ENCODE results near the gene LRRC2.
"Not testable (repeated sequence)": the region's sequence is repeated elsewhere in the genome, so short reads cannot be mapped to it uniquely, and the experiment has no call there.

Gene LRRC2

GRCh38 chr3:46542801-46543201, 23.3 kb downstream of the LRRC2 start:
- no peak for DNase-seq (ENCODE audit: low spot score)
- no peak overlapping the region for H3K4me3 ChIP-seq
- TF ChIP-seq CTCF (IDR thresholded peaks at IDR 0.05): no peak
- no peak overlapping the region for H3K27ac ChIP-seq

- no peak for TF ChIP-seq CTCF (IDR thresholded peaks at IDR 0.05)
- no peak for DNase-seq (ENCODE audit: low spot score)
- no peak overlapping the region for H3K4me3 ChIP-seq
- H3K27ac ChIP-seq: no peak overlapping the region
These were observed 23.8 kb downstream of the LRRC2 start for GRCh38 chr3:46542344-46542743.

- DNase-seq (ENCODE audit: low spot score): no peak
- Histone ChIP-seq H3K27ac (no peak overlapping the region), H3K4me3 (no peak overlapping the region)
- TF ChIP-seq CTCF (IDR thresholded peaks at IDR 0.05): no peak
These were observed 24.3 kb downstream of the LRRC2 start for GRCh38 chr3:46541835-46542234.

- no peak for TF ChIP-seq CTCF (IDR thresholded peaks at IDR 0.05)
- Histone ChIP-seq H3K4me3 (no peak overlapping the region), H3K27ac (no peak overlapping the region)
- DNase-seq (ENCODE audit: low spot score): no peak
These were observed 25.6 kb downstream of the LRRC2 start for GRCh38 chr3:46540550-46540949.

GRCh38 chr3:46539443-46540005, 26.6 kb downstream of the LRRC2 start:
- no peak for DNase-seq (ENCODE audit: low spot score)
- TF ChIP-seq CTCF (IDR thresholded peaks at IDR 0.05): no peak
- H3K4me3 ChIP-seq: no peak overlapping the region
- no peak overlapping the region for H3K27ac ChIP-seq

- TF ChIP-seq CTCF (IDR thresholded peaks at IDR 0.05): no peak
- no peak overlapping the region for H3K4me3 ChIP-seq
- peak overlapping the region in 1 of 2 donors; percentile 31 for H3K27ac ChIP-seq
- no peak for DNase-seq (ENCODE audit: low spot score)
These were observed 27.2 kb downstream of the LRRC2 start for GRCh38 chr3:46538803-46539442.

- not testable (repeated sequence) for DNase-seq (ENCODE audit: low spot score); H3K27ac ChIP-seq; H3K4me3 ChIP-seq
These were observed 27.7 kb downstream of the LRRC2 start for GRCh38 chr3:46538425-46538802.
